Panc1 (cell line): ENCODE data around the gene STOML2.

Source experiments
- CTCF ChIP-seq: fragments of 450-650 bp; IDR thresholded peaks from 2 replicates; pipeline ENCODE4 v1.5.1; 2017; ENCODE audit warnings: mild to moderate bottlenecking
- POLR2AphosphoS5 ChIP-seq: IDR thresholded peaks from 2 replicates; pipeline ENCODE4 v1.6.1; 2012; ENCODE audit warnings: mild to moderate bottlenecking, low read depth, low read length, moderate library complexity
- REST ChIP-seq, 2 experiments: IDR thresholded peaks; 2 replicates each; pipeline ENCODE4 v1.6.1; 2011 to 2012; ENCODE audit warnings: low read depth in 2 of 2, control low read depth in 1 of 2, low read length in 1 of 2, mild to moderate bottlenecking in 1 of 2, moderate library complexity in 1 of 2; ENCODE audit not compliant: insufficient read depth in 1 of 2
- SIN3A ChIP-seq: IDR thresholded peaks from 2 replicates; pipeline ENCODE4 v1.6.1; 2012; ENCODE audit warnings: low read depth, mild to moderate bottlenecking, low read length, moderate library complexity, borderline replicate concordance; ENCODE audit not compliant: insufficient read depth
- TCF7L2 ChIP-seq: IDR thresholded peaks from 2 replicates; pipeline ENCODE4 v1.6.1; 2011; ENCODE audit warnings: mild to moderate bottlenecking, low read depth, low read length, inconsistent platforms

DNA sequence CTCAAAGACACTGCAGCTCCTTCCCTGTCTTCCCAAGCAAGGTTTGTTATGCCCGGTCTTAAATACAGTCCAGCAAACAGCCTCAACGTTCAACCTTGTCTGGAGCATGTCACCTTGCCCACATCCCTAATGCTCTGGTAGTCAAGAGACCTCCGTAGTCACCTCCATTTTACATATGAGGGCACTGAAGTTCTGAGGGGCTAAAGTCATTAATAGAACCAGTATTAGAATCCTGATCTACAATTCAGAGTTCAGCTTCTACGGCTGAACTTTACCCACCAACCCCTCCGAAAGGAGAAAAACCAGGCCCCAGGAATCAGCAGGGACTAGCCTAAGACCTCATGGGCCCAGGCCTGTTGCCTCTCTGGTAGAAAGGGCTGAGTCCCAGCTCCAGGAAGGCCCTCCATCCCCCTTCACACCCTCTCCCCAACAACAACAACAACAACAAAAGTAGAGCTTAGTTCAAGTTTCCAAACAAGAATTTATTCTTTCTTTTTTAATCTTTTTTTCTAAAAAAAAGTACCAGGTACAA is 795 bp upstream of the STOML2 start:
- TF ChIP-seq REST (IDR thresholded peaks at IDR 0.05; ENCODE audit: insufficient read depth in 1 of 2, low read depth in 2 of 2, low read length in 1 of 2) = no peak
- TF ChIP-seq CTCF = no peak
- TF ChIP-seq POLR2AphosphoS5 = no peak
- TF ChIP-seq SIN3A = no peak
- TF ChIP-seq TCF7L2 = no peak
